HEK293 (cell line): ENCODE measurements around the gene PSMA7.

Experiments
- CTCF ChIA-PET: fragments of 350-600 bp; formaldehyde crosslinking; extraction: SDS; loops from one replicate; lab custom pipeline; 2021; ENCODE audit warnings: antibody characterized with exemption; lab: Yijun Ruan, JAX
- POLR2A ChIA-PET: fragments of 300-600 bp; formaldehyde crosslinking; extraction: SDS; loops from one replicate; lab custom pipeline; 2020; ENCODE audit warnings: antibody characterized with exemption, inconsistent platforms; lab: Yijun Ruan, JAX
- H3K27ac ChIP-seq: fragments of 200-500 bp; sonication (Bioruptor generic); 2 replicates; pipeline ENCODE4 v1.5.1; 2014; ENCODE audit warnings: low read depth, low read length, control low read depth, inconsistent platforms; ENCODE audit errors: extremely low read depth
- H3K36me3 ChIP-seq, 2 experiments: fragments of 200-500 bp in 1 of 2; sonication (Bioruptor generic) in 1 of 2; 1 replicate in 1 of 2; 2 replicates in 1 of 2; pipeline ENCODE4 v1.5.1; 2014 to 2017; ENCODE audit warnings: inconsistent platforms in 2 of 2, low read length in 2 of 2; ENCODE audit not compliant: control insufficient read depth in 2 of 2, insufficient read depth in 1 of 2
- H3K4me1 ChIP-seq: fragments of 200-500 bp; sonication (Bioruptor generic); 2 replicates; pipeline ENCODE4 v1.5.1; 2014; ENCODE audit warnings: mild to moderate bottlenecking, low read length, inconsistent platforms; ENCODE audit not compliant: control insufficient read depth, insufficient read depth
- H3K4me3 ChIP-seq: 2 replicates; pipeline ENCODE4 v1.5.1; 2011; ENCODE audit warnings: low read depth, mild to moderate bottlenecking, control low read depth, low read length, moderate library complexity
- H3K9me3 ChIP-seq: fragments of 200-500 bp; sonication (Bioruptor generic); 2 replicates; pipeline ENCODE4 v1.5.1; 2014; ENCODE audit warnings: low read depth, low read length, inconsistent platforms; ENCODE audit not compliant: control insufficient read depth, insufficient read depth
- FEZF1 ChIP-seq: fragments of 450-650 bp; formaldehyde crosslinking; IDR thresholded peaks from 2 replicates; pipeline ENCODE4 v1.5.1; 2016; ENCODE audit warnings: missing biosample characterization, missing genetic modification characterization
- PRDM4 ChIP-seq: fragments of 450-650 bp; formaldehyde crosslinking; IDR thresholded peaks from 2 replicates; pipeline ENCODE4 v1.5.1; 2017; ENCODE audit warnings: missing biosample characterization, missing genetic modification characterization
- REST ChIP-seq: fragments of 450-650 bp; formaldehyde crosslinking; IDR thresholded peaks from 2 replicates; pipeline ENCODE4 v1.5.1; 2016; ENCODE audit warnings: missing biosample characterization, missing genetic modification characterization
- ZBTB10 ChIP-seq: fragments of 450-650 bp; formaldehyde crosslinking; IDR thresholded peaks from 2 replicates; pipeline ENCODE4 v1.5.1; 2016; ENCODE audit warnings: missing biosample characterization, missing genetic modification characterization
- ZBTB21 ChIP-seq: fragments of 450-650 bp; formaldehyde crosslinking; IDR thresholded peaks from 2 replicates; pipeline ENCODE4 v1.5.1; 2017; ENCODE audit warnings: missing biosample characterization, missing genetic modification characterization
- ZIC2 ChIP-seq: fragments of 450-650 bp; formaldehyde crosslinking; IDR thresholded peaks from 2 replicates; pipeline ENCODE4 v1.5.1; 2016; ENCODE audit warnings: missing biosample characterization, missing genetic modification characterization
- ZNF114 ChIP-seq: fragments of 450-650 bp; formaldehyde crosslinking; IDR thresholded peaks from 2 replicates; pipeline ENCODE4 v1.5.0; 2017; ENCODE audit warnings: missing biosample characterization, missing genetic modification characterization
- ZNF132 ChIP-seq: fragments of 450-650 bp; formaldehyde crosslinking; IDR thresholded peaks from 2 replicates; pipeline ENCODE4 v1.5.1; 2017; ENCODE audit warnings: missing biosample characterization, missing genetic modification characterization, borderline replicate concordance
- ZNF202 ChIP-seq: fragments of 450-650 bp; formaldehyde crosslinking; IDR thresholded peaks from 2 replicates; pipeline ENCODE4 v1.5.1; 2016; ENCODE audit warnings: missing biosample characterization, missing genetic modification characterization, borderline replicate concordance
- ZNF280D ChIP-seq: fragments of 450-650 bp; formaldehyde crosslinking; IDR thresholded peaks from 2 replicates; pipeline ENCODE4 v1.5.1; 2016; ENCODE audit warnings: missing biosample characterization, missing genetic modification characterization
- ZNF302 ChIP-seq: fragments of 450-650 bp; formaldehyde crosslinking; IDR thresholded peaks from 2 replicates; pipeline ENCODE4 v1.5.1; 2016; ENCODE audit warnings: missing biosample characterization, missing genetic modification characterization, low read depth
- ZNF398 ChIP-seq: fragments of 450-650 bp; formaldehyde crosslinking; IDR thresholded peaks from 2 replicates; pipeline ENCODE4 v1.5.1; 2017; ENCODE audit warnings: missing biosample characterization, missing genetic modification characterization
- ZNF423 ChIP-seq: fragments of 450-650 bp; formaldehyde crosslinking; IDR thresholded peaks from 2 replicates; pipeline ENCODE4 v1.5.1; 2016; ENCODE audit warnings: missing biosample characterization, missing genetic modification characterization
- ZNF473 ChIP-seq: fragments of 450-650 bp; formaldehyde crosslinking; IDR thresholded peaks from 2 replicates; pipeline ENCODE4 v1.5.1; 2017; ENCODE audit warnings: missing biosample characterization, missing genetic modification characterization
- ZNF513 ChIP-seq: fragments of 450-650 bp; IDR thresholded peaks from 2 replicates; pipeline ENCODE4 v1.5.1; 2018; ENCODE audit warnings: missing biosample characterization, missing genetic modification characterization
- ZNF670 ChIP-seq: fragments of 450-650 bp; formaldehyde crosslinking; IDR thresholded peaks from 2 replicates; pipeline ENCODE4 v1.5.1; 2016; ENCODE audit warnings: missing biosample characterization, missing genetic modification characterization, low read depth
- ZSCAN16 ChIP-seq: fragments of 450-650 bp; formaldehyde crosslinking; IDR thresholded peaks from 2 replicates; pipeline ENCODE4 v1.5.1; 2016; ENCODE audit warnings: missing biosample characterization, missing genetic modification characterization
- ZSCAN5A ChIP-seq: fragments of 450-650 bp; formaldehyde crosslinking; IDR thresholded peaks from 2 replicates; pipeline ENCODE4 v1.5.1; 2016; ENCODE audit warnings: missing biosample characterization, missing genetic modification characterization

Gene PSMA7

GRCh38 chr20:62127799-62128198 is 15.4 kb downstream of the PSMA7 start:
- H3K9me3 ChIP-seq, result no peaks in the 10 kb centered on the region
- no peak overlapping the region for H3K27ac ChIP-seq
- CTCF ChIA-PET, result interaction anchor here (1.3 to 4.0 kb wide), 2 partner anchors 8 to 10 kb away, joined by 3 to 20 read pairs; no protein-coding TSS in a partner anchor
- peaks cover 18 to 93% of the 10 kb centered on the region in 2 experiments for H3K36me3 ChIP-seq
- POLR2A ChIA-PET, result no interaction called here
- H3K4me3 ChIP-seq, result no peak overlapping the region
- no peak for TF ChIP-seq ZNF132 (tag by site-specific recombination)
- TF ChIP-seq ZIC2 (tag by site-specific recombination), result no peak
- TF ChIP-seq FEZF1 (tag by site-specific recombination), result no peak
- TF ChIP-seq ZSCAN16, result no peak
- TF ChIP-seq REST, result no peak
- no peak for TF ChIP-seq ZNF202
- TF ChIP-seq ZNF114 (tag by site-specific recombination), result no peak
- no peak for TF ChIP-seq ZSCAN5A (tag by site-specific recombination)
- no peak for TF ChIP-seq PRDM4 (tag by site-specific recombination)
- TF ChIP-seq, all 188 proteins: peak for 0
- no peaks in the 10 kb centered on the region for H3K4me1 ChIP-seq

- no peaks in the 10 kb centered on the region for H3K4me1 ChIP-seq
- ChIA-PET POLR2A (no interaction called here), CTCF (interaction anchor here (1.1 to 4.0 kb wide), 3 partner anchors 9 to 116 kb away, joined by 4 to 20 read pairs (median 4); no protein-coding TSS in a partner anchor)
- H3K9me3 ChIP-seq, result no peaks in the 10 kb centered on the region
- H3K36me3 ChIP-seq, result peaks cover 18 to 76% of the 10 kb centered on the region in 2 experiments
- H3K4me3 ChIP-seq, result no peak overlapping the region
- H3K27ac ChIP-seq, result no peak overlapping the region
- TF ChIP-seq ZBTB21 (tag by site-specific recombination) (no peak), ZSCAN16 (no peak), ZNF302 (tag by site-specific recombination) (no peak), ZNF670 (tag by site-specific recombination) (no peak), ZBTB10 (no peak), ZNF280D (tag by site-specific recombination) (no peak), ZNF473 (tag by site-specific recombination) (no peak), ZNF513 (no peak), ZNF423 (tag by site-specific recombination) (no peak), ZNF398 (no peak)
These were observed 17.1 kb downstream of the PSMA7 start for GRCh38 chr20:62126141-62126540.
